ENCODE results near the gene BTBD16.

DNA sequence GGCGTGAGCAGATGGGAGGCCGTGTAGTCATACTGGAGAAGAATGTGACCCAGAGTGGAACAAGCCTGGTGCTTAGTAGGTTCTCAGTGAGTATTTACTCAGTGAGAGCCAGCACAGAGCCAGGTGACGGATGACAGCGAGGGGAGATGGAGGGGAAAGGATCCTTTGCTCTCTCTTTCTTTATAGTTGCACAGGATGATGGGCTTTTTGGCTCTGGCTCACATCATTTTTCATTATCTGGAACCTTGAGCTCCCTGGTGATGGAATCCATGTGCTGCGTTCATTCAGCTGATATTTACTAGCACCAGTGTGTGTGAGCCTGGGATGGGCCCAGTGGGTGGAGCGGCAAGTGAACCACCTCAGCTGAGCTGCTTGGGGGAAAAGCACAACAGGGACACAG is 17.2 kb downstream of the BTBD16 start:
- TF ChIP-seq BRCA1 (IDR thresholded peaks at IDR 0.05; ENCODE audit: low read depth, low read length) (no peak), NFIC (IDR thresholded peaks at IDR 0.05; ENCODE audit: low read depth, low read length) (no peak), POLR2A (IDR thresholded peaks at IDR 0.05; ENCODE audit: low read depth, low read length) (no peak), ATF3 (IDR thresholded peaks at IDR 0.05; ENCODE audit: borderline replicate concordance, extremely low read depth, low read depth, low read length) (no peak), CTCF (IDR thresholded peaks at IDR 0.05 in 2 of 3, conservative IDR thresholded peaks at IDR 0.05 in 1 of 3; ENCODE audit: control insufficient read depth in 2 of 3, extremely low read depth in 1 of 3, insufficient read depth in 1 of 3, low read depth in 3 of 3, low read length in 3 of 3) (no peak), MEF2B (IDR thresholded peaks at IDR 0.05; ENCODE audit: partially characterized antibody, poor library complexity, severe bottlenecking) (no peak)
